ENCODE results near the gene HIRA. TPM values are rescaled to one million over a fixed set of nuclear protein-coding genes. Genes with fewer than 3 reads are reported as not detected.

Gene HIRA
- total and polyA plus RNA-seq, 2 experiments from 2014 or later: 9.4 to 58.3 TPM

DNA sequence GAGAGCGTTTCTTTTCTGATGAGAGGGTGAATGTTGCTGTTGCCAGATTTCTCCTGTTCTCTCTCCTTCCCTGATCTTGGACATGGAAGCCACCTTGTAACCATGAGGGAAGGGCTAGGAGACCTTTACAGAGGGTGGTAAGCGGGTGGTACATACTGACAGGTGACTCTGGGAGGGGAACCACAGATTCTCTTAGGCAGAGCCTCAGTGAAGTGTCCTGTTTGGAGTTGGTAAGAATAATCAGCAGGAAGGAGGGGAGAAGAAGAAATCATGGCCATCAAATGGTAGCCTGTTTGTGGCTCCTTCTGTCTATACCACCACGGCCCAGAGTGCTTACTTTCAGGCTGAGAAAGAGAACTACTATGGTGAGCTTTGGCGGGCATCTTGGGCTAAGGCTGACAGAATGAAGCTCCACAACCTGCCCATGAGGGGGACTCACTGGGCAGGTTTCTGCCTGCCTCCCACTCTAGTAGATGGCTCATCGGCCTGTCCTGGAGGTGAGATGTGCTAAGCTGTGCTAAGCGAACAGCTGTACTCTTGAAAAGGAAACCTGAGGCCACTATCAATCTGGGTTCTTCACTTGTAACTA, 84.8 kb downstream of the HIRA start:
- Histone ChIP-seq H3K36me3 (ENCODE audit: insufficient read depth) (peaks cover 31% of the 10 kb centered on the region), H2AFZ (no peak overlapping the region), H3K27ac (ENCODE audit: low read depth) (no peak overlapping the region), H3K9me2 (ENCODE audit: insufficient read depth) (no peaks in the 10 kb centered on the region), H4K20me1 (replicated peaks; ENCODE audit: insufficient read depth) (peaks cover 7% of the 10 kb centered on the region; the same call in 1 of the 2 replicates), H3K4me1 (ENCODE audit: insufficient read depth) (no peaks in the 10 kb centered on the region), H3K4me2 (no peak overlapping the region), H3K79me2 (replicated peaks; ENCODE audit: insufficient read depth) (peaks cover 2% of the 10 kb centered on the region; the same call in 1 of the 2 replicates), H3K4me3 (no peak overlapping the region), H3K27me3 (ENCODE audit: insufficient read depth) (no peaks in the 10 kb centered on the region), H3F3A (replicated peaks; ENCODE audit: low read depth) (no peaks in the 10 kb centered on the region)
- Mint-ChIP-seq H3K4me1 (no peaks in the 10 kb centered on the region), H3K36me3 (ENCODE audit: low read depth) (peaks cover 95% of the 10 kb centered on the region), H3K27ac (no peak overlapping the region), H3K4me3 (no peak overlapping the region), H3K27me3 (ENCODE audit: insufficient read depth, low read depth, poor library complexity) (peaks cover 6% of the 10 kb centered on the region), H3K9me3 (peaks cover 13% of the 10 kb centered on the region)
- ATAC-seq: no peak
- DNase-seq (ENCODE audit: low spot score): no peak
- TF ChIP-seq, protein P1, sequence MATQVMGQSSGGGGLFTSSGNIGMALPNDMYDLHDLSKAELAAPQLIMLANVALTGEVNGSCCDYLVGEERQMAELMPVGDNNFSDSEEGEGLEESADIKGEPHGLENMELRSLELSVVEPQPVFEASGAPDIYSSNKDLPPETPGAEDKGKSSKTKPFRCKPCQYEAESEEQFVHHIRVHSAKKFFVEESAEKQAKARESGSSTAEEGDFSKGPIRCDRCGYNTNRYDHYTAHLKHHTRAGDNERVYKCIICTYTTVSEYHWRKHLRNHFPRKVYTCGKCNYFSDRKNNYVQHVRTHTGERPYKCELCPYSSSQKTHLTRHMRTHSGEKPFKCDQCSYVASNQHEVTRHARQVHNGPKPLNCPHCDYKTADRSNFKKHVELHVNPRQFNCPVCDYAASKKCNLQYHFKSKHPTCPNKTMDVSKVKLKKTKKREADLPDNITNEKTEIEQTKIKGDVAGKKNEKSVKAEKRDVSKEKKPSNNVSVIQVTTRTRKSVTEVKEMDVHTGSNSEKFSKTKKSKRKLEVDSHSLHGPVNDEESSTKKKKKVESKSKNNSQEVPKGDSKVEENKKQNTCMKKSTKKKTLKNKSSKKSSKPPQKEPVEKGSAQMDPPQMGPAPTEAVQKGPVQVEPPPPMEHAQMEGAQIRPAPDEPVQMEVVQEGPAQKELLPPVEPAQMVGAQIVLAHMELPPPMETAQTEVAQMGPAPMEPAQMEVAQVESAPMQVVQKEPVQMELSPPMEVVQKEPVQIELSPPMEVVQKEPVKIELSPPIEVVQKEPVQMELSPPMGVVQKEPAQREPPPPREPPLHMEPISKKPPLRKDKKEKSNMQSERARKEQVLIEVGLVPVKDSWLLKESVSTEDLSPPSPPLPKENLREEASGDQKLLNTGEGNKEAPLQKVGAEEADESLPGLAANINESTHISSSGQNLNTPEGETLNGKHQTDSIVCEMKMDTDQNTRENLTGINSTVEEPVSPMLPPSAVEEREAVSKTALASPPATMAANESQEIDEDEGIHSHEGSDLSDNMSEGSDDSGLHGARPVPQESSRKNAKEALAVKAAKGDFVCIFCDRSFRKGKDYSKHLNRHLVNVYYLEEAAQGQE (IDR thresholded peaks at IDR 0.05; ENCODE audit: unreplicated experiment): no peak
- TF ChIP-seq EZH2 (IDR thresholded peaks at IDR 0.05; ENCODE audit: low read depth, unreplicated experiment) (no peak), EZH2phosphoT487 (IDR thresholded peaks at IDR 0.05; ENCODE audit: unreplicated experiment) (no peak), JUNB (IDR thresholded peaks at IDR 0.05; ENCODE audit: unreplicated experiment) (no peak), STAT1 (IDR thresholded peaks at IDR 0.05; ENCODE audit: unreplicated experiment) (no peak), ZNF114 (CRISPR knock-in tag; IDR thresholded peaks at IDR 0.05) (no peak), CREB1 (CRISPR knock-in tag; IDR thresholded peaks at IDR 0.05; ENCODE audit: low read depth) (no peak), ZNF331 (CRISPR knock-in tag; IDR thresholded peaks at IDR 0.05; ENCODE audit: low read depth) (no peak)
- TF ChIP-seq, protein P2, sequence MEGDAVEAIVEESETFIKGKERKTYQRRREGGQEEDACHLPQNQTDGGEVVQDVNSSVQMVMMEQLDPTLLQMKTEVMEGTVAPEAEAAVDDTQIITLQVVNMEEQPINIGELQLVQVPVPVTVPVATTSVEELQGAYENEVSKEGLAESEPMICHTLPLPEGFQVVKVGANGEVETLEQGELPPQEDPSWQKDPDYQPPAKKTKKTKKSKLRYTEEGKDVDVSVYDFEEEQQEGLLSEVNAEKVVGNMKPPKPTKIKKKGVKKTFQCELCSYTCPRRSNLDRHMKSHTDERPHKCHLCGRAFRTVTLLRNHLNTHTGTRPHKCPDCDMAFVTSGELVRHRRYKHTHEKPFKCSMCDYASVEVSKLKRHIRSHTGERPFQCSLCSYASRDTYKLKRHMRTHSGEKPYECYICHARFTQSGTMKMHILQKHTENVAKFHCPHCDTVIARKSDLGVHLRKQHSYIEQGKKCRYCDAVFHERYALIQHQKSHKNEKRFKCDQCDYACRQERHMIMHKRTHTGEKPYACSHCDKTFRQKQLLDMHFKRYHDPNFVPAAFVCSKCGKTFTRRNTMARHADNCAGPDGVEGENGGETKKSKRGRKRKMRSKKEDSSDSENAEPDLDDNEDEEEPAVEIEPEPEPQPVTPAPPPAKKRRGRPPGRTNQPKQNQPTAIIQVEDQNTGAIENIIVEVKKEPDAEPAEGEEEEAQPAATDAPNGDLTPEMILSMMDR (conservative IDR thresholded peaks at IDR 0.05; ENCODE audit: low read depth in 2 of 2): no peak
- TF ChIP-seq, protein P3, sequence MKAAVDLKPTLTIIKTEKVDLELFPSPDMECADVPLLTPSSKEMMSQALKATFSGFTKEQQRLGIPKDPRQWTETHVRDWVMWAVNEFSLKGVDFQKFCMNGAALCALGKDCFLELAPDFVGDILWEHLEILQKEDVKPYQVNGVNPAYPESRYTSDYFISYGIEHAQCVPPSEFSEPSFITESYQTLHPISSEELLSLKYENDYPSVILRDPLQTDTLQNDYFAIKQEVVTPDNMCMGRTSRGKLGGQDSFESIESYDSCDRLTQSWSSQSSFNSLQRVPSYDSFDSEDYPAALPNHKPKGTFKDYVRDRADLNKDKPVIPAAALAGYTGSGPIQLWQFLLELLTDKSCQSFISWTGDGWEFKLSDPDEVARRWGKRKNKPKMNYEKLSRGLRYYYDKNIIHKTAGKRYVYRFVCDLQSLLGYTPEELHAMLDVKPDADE (IDR thresholded peaks at IDR 0.05): no peak
- TF ChIP-seq, protein P4, sequence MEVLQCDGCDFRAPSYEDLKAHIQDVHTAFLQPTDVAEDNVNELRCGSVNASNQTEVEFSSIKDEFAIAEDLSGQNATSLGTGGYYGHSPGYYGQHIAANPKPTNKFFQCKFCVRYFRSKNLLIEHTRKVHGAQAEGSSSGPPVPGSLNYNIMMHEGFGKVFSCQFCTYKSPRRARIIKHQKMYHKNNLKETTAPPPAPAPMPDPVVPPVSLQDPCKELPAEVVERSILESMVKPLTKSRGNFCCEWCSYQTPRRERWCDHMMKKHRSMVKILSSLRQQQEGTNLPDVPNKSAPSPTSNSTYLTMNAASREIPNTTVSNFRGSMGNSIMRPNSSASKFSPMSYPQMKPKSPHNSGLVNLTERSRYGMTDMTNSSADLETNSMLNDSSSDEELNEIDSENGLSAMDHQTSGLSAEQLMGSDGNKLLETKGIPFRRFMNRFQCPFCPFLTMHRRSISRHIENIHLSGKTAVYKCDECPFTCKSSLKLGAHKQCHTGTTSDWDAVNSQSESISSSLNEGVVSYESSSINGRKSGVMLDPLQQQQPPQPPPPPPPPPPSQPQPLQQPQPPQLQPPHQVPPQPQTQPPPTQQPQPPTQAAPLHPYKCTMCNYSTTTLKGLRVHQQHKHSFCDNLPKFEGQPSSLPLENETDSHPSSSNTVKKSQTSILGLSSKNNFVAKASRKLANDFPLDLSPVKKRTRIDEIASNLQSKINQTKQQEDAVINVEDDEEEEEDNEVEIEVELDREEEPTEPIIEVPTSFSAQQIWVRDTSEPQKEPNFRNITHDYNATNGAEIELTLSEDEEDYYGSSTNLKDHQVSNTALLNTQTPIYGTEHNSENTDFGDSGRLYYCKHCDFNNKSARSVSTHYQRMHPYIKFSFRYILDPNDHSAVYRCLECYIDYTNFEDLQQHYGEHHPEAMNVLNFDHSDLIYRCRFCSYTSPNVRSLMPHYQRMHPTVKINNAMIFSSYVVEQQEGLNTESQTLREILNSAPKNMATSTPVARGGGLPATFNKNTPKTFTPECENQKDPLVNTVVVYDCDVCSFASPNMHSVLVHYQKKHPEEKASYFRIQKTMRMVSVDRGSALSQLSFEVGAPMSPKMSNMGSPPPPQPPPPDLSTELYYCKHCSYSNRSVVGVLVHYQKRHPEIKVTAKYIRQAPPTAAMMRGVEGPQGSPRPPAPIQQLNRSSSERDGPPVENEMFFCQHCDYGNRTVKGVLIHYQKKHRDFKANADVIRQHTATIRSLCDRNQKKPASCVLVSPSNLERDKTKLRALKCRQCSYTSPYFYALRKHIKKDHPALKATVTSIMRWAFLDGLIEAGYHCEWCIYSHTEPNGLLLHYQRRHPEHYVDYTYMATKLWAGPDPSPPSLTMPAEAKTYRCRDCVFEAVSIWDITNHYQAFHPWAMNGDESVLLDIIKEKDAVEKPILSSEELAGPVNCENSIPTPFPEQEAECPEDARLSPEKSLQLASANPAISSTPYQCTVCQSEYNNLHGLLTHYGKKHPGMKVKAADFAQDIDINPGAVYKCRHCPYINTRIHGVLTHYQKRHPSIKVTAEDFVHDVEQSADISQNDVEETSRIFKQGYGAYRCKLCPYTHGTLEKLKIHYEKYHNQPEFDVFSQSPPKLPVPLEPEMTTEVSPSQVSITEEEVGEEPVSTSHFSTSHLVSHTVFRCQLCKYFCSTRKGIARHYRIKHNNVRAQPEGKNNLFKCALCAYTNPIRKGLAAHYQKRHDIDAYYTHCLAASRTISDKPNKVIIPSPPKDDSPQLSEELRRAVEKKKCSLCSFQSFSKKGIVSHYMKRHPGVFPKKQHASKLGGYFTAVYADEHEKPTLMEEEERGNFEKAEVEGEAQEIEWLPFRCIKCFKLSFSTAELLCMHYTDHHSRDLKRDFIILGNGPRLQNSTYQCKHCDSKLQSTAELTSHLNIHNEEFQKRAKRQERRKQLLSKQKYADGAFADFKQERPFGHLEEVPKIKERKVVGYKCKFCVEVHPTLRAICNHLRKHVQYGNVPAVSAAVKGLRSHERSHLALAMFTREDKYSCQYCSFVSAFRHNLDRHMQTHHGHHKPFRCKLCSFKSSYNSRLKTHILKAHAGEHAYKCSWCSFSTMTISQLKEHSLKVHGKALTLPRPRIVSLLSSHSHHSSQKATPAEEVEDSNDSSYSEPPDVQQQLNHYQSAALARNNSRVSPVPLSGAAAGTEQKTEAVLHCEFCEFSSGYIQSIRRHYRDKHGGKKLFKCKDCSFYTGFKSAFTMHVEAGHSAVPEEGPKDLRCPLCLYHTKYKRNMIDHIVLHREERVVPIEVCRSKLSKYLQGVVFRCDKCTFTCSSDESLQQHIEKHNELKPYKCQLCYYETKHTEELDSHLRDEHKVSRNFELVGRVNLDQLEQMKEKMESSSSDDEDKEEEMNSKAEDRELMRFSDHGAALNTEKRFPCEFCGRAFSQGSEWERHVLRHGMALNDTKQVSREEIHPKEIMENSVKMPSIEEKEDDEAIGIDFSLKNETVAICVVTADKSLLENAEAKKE (CRISPR knock-in tag; IDR thresholded peaks at IDR 0.05): no peak
